OCI-LY7 (cell line): ENCODE data around the gene INPP5A. TPM values are rescaled to one million over a fixed set of nuclear protein-coding genes. Genes with fewer than 3 reads are reported as not detected.

ENCODE experiments used
- BruUV-seq: library from RNA; stranded (reverse); fragments of 400-500 nt; replicated peaks from 2 replicates; lab custom pipeline; 2021; lab: Mats Ljungman, UMichigan
- CTCF ChIA-PET: fragments of 300-600 bp; sonication (Branson Sonifier 250); formaldehyde crosslinking; loops from one replicate; lab custom pipeline; 2022; ENCODE audit warnings: antibody characterized with exemption; ENCODE audit not compliant: unreplicated experiment; lab: Charles Lee
- POLR2A ChIA-PET: fragments of 300-600 bp; sonication (Branson Sonifier 250); formaldehyde crosslinking; loops from one replicate; lab custom pipeline; 2022; ENCODE audit warnings: antibody characterized with exemption; lab: Charles Lee
- DNase-seq: peaks from one replicate; pipeline ENCODE4 v3.0.0-alpha.2; 2015; ENCODE audit warnings: low spot score
- H2AFZ ChIP-seq: fragments of 200-600 bp; sonication (generic), shearing (Covaris generic); 2 replicates; pipeline ENCODE4 v1.6.1; 2014; ENCODE audit warnings: mild to moderate bottlenecking, antibody characterized with exemption, low read length, moderate library complexity
- H3K27ac ChIP-seq: fragments of 200-600 bp; sonication (generic); 2 replicates; pipeline ENCODE4 v1.5.1; 2014; ENCODE audit warnings: mixed run types, low read depth, mild to moderate bottlenecking, moderate library complexity, low read length, inconsistent platforms; ENCODE audit not compliant: poor library complexity, severe bottlenecking
- H3K36me3 ChIP-seq: fragments of 200-600 bp; sonication (generic); 2 replicates; pipeline ENCODE4 v1.6.1; 2014; ENCODE audit warnings: mild to moderate bottlenecking, antibody characterized with exemption, low read length, moderate library complexity, mixed read lengths; ENCODE audit not compliant: insufficient read depth
- H3K4me1 ChIP-seq: fragments of 200-600 bp; sonication (generic); 2 replicates; pipeline ENCODE4 v1.5.1; 2014; ENCODE audit warnings: mild to moderate bottlenecking, low read length; ENCODE audit not compliant: insufficient read depth, poor library complexity, severe bottlenecking
- H3K4me2 ChIP-seq: fragments of 200-600 bp; sonication (generic); 2 replicates; pipeline ENCODE4 v1.6.1; 2014; ENCODE audit warnings: mild to moderate bottlenecking, low read length
- H3K4me3 ChIP-seq: fragments of 200-600 bp; sonication (generic); 2 replicates; pipeline ENCODE4 v1.5.1; 2014; ENCODE audit warnings: mild to moderate bottlenecking, low read depth, low read length; ENCODE audit not compliant: poor library complexity, severe bottlenecking
- H3K79me2 ChIP-seq: fragments of 200-600 bp; sonication (generic); 2 replicates; pipeline ENCODE4 v1.6.1; 2016; ENCODE audit warnings: low read depth, mild to moderate bottlenecking, low read length, moderate library complexity, mixed read lengths; ENCODE audit not compliant: insufficient read depth
- H3K9me2 ChIP-seq: fragments of 200-600 bp; sonication (generic); 2 replicates; pipeline ENCODE4 v1.6.1; 2016; ENCODE audit warnings: mild to moderate bottlenecking, low read length, mixed read lengths; ENCODE audit not compliant: insufficient read depth
- H3K9me3 ChIP-seq: fragments of 200-600 bp; sonication (generic); 2 replicates; pipeline ENCODE4 v1.6.1; 2014; ENCODE audit warnings: mild to moderate bottlenecking, mixed run types, low read length, mixed read lengths
- H4K20me1 ChIP-seq: fragments of 200-600 bp; sonication (generic); 2 replicates; pipeline ENCODE4 v1.6.1; 2014; ENCODE audit warnings: mild to moderate bottlenecking, antibody characterized with exemption, low read length, moderate library complexity, mixed read lengths; ENCODE audit not compliant: insufficient read depth
- CTCF ChIP-seq: fragments of 200-600 bp; sonication (generic); conservative IDR thresholded peaks from 2 replicates; pipeline ENCODE4 v1.5.1; 2014; ENCODE audit warnings: mild to moderate bottlenecking, antibody characterized with exemption, low read length, moderate library complexity, mixed read lengths
- EZH2phosphoT487 ChIP-seq: fragments of 200-600 bp; sonication (generic); IDR thresholded peaks from 2 replicates; pipeline ENCODE4 v1.6.1; 2018; ENCODE audit warnings: low read depth, borderline replicate concordance, mild to moderate bottlenecking, mixed run types, antibody characterized with exemption, low read length, moderate library complexity, mixed read lengths
- intact Hi-C: fragments of 100-400 bp; cut with micrococcal nuclease; formaldehyde crosslinking; loops from one replicate; pipeline ENCODE4 v1.10.0; 2022; ENCODE audit not compliant: unreplicated experiment
- total RNA-seq, 2 experiments: library from RNA; depleted of rRNA in 1 of 2; stranded (reverse); fragments of >200 nt in 1 of 2; shearing (Covaris generic) in 1 of 2; gene quantifications; 2 replicates each; pipeline ENCODE4 v1.2.3, GENCODE V29; 2014 to 2022

The INPP5A gene
- total RNA-seq, 2 experiments from 2014 or later = 14.5 to 18.4 TPM

- Histone ChIP-seq H4K20me1 (no peaks in the 10 kb centered on the region), H3K4me2 (no peak overlapping the region), H3K9me3 (peaks cover 9% of the 10 kb centered on the region; the same call in 1 of the 2 replicates), H3K79me2 (no peaks in the 10 kb centered on the region), H3K27ac (no peak overlapping the region), H2AFZ (no peak overlapping the region), H3K4me1 (no peaks in the 10 kb centered on the region), H3K9me2 (no peaks in the 10 kb centered on the region), H3K36me3 (no peaks in the 10 kb centered on the region), H3K4me3 (no peak overlapping the region)
- POLR2A ChIA-PET = no interaction called here
- TF ChIP-seq CTCF (no peak), EZH2phosphoT487 (no peak)
- BruUV-seq = no TSS peak
- intact Hi-C loops = no loop called here
- CTCF ChIA-PET = no interaction called here
- no peak for DNase-seq
These were observed 168.4 kb downstream of the INPP5A start for GRCh38 chr10:132705943-132706342.

- no peaks in the 10 kb centered on the region for H3K36me3 ChIP-seq
- H2AFZ ChIP-seq = no peak overlapping the region
- no TSS peak for BruUV-seq
- ChIA-PET POLR2A (no interaction called here), CTCF (no interaction called here)
- no peaks in the 10 kb centered on the region for H3K79me2 ChIP-seq
- H3K4me2 ChIP-seq = no peak overlapping the region
- no peak overlapping the region for H3K27ac ChIP-seq
- H3K4me3 ChIP-seq = no peak overlapping the region
- H4K20me1 ChIP-seq = no peaks in the 10 kb centered on the region
- H3K9me2 ChIP-seq = no peaks in the 10 kb centered on the region
- TF ChIP-seq EZH2phosphoT487 (no peak), CTCF (no peak)
- peaks cover 9% of the 10 kb centered on the region; the same call in 1 of the 2 replicates for H3K9me3 ChIP-seq
- no peaks in the 10 kb centered on the region for H3K4me1 ChIP-seq
- intact Hi-C loops = no loop called here
- DNase-seq = no peak
These were observed 169.1 kb downstream of the INPP5A start for GRCh38 chr10:132706701-132707100.

GRCh38 chr10:132707121-132707775 is 169.7 kb downstream of the INPP5A start:
- H2AFZ ChIP-seq = no peak overlapping the region
- H3K4me2 ChIP-seq = no peak overlapping the region
- POLR2A ChIA-PET = no interaction called here
- H3K4me1 ChIP-seq = no peaks in the 10 kb centered on the region
- H4K20me1 ChIP-seq = no peaks in the 10 kb centered on the region
- no peaks in the 10 kb centered on the region for H3K36me3 ChIP-seq
- CTCF ChIA-PET = no interaction called here
- H3K79me2 ChIP-seq = no peaks in the 10 kb centered on the region
- BruUV-seq = no TSS peak
- H3K4me3 ChIP-seq = no peak overlapping the region
- H3K9me3 ChIP-seq = peaks cover 9% of the 10 kb centered on the region; the same call in 1 of the 2 replicates
- TF ChIP-seq EZH2phosphoT487 (no peak), CTCF (no peak)
- H3K9me2 ChIP-seq = no peaks in the 10 kb centered on the region
- no peak overlapping the region for H3K27ac ChIP-seq
- no peak for DNase-seq
- intact Hi-C loops = no loop called here
